OCI-M2 (cell line): ENCODE results near the gene LUZP2.
"Not testable (repeated sequence)": the region's sequence is repeated elsewhere in the genome, so short reads cannot be mapped to it uniquely, and the experiment has no call there.

Experiments
- DNase-seq: peaks from one replicate; lab custom pipeline; 2025; ENCODE audit not compliant: unreplicated experiment; lab: John Stamatoyannopoulos, UW

Gene LUZP2

DNA sequence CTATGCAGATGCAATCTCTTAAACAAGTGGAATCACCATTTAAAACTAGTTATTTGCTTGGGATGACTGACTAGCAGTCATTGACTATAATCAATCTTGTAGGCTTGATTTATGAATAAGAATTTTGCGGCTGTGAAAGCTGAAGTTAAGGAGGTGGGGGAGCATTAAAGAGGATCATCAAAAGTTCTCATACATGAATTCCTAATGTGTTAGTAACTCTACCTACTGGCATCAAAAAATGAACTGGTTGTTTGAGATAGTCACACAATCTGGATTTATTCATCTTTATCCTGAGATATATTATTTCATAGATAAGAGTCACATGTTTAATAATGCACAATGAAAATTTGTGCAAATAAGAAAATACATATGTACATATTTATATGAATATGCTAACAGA is 393.6 kb downstream of the LUZP2 start:
- DNase-seq: no peak

DNA sequence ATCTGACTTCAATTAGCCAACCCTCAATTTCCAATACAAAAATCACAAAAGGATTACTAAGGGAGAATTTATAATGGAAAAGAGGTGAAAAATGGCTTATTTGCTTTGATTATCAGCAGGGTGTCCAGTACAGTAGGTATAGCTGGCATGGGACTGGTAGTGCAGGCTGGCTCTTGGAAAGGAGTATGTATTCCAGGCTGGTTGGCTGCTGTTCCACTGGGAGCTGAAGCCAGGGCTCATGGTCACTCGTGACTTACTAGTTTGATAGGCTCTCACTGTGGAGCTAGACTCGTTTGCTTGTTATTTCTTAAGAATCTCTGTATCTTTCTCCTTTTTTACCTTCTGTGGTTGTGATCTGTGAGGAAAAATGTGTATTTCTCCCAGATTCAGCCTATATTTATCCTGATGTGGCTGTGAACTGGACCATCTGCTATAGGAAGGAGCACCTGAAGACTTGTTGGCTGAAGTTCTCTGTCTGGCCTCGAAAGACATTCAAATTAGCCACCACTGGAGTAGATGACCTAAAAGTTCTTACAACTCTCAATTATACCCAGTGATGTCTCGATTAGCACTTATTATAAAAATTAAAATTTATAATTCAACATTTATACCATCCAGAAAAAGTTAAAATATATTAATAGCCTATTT is 395.1 kb downstream of the LUZP2 start:
- DNase-seq: not testable (repeated sequence)

DNA sequence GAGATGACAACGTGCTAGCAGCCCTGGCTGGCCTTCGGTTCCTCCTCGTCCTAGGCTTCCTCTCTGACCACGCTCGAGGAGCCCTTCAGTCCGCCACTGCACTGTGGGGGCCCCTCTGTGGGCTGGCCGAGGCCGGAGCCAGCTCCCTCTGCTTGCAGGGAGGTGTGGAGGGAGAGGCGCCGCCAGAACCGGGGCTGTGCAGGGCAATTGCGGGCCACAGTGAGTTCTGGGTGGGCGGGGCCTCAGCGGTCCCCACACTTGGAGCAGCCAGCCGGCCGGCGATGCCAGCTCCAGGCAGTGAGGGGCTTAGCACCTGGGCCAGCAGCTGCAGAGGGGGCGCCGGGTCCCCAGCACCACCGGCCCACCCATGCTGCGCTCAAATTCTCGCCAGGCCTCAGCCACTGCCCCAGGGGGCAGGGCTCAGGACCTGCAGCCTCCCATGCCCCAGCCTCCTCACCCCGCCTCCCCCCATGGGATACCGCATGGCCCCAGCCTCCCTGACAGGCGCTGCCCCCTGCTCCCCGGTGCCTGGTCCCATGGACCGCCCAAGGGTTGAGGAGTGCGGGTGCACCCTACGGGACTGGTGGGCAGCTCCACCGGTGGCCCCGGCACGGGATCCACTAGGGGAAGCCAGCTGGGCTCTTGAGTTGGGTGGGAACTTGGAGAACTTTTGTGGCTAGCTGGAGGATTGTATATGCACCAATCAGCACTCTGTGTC is 399.4 kb downstream of the LUZP2 start:
- DNase-seq: no peak

DNA sequence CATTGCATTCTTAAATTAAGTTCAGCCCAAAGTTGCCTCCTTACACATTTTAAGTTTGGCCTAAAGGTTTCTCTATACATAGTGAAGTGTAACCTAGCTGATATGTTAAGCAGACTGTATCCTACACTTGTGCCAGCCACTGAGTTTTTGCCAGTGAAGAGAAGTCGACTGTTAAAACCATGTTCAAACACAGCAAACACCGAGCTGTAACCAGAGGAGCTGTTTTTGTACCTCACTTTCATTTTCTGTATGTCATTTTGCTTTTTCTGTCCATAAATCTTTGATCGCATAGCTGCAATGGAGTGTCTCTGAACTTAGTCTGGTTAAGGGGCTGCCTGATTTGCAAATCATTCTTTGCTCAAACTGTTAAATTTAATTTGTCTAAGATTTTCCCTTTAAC is 403.7 kb downstream of the LUZP2 start:
- no peak for DNase-seq

DNA sequence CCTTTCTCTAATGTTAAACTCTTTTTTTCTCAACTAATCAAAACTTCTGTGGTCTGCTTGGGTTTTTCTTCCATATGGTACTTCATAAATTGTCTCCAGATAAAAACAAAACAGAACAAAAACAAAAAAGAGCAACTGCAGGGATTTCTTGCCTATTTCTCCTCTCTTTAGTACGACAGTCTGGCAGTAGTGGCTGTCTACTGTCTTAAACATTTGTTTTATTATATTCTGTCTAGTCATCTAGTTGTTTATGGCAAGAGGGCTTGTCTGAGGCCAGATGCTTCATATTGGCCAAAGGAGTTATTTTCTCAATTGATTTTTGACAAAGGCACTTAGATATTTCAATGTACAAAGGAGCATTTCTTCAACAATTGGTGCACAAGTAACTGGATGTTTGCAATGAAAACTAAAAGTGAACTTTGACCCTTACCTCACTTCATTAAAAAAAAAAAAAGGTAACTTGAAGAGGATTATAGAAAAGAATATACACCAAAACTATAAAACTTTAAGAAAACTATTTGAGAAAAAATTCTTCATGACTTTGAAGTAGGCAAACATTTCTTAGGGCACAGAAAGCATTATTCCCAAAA is 404.2 kb downstream of the LUZP2 start:
- no peak for DNase-seq

DNA sequence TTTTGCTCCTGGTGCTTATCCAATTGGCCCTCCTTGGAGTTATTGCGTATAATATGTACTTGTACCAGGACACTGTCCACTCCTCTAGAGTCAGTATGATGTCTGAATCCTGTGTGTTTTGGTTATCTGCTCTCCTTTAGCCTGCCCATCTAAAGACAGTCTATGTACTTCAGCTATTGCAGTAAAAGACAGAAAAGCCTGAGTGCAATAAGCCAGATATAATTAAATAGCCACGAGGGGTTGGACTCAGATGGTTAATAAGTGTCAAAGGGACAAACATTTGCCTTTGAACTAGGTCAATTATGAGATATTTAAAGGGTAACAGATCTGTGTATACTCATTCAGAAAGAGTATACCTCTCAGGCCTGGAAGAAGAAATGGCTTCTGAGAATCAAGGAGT is 406.7 kb downstream of the LUZP2 start:
- no peak for DNase-seq

DNA sequence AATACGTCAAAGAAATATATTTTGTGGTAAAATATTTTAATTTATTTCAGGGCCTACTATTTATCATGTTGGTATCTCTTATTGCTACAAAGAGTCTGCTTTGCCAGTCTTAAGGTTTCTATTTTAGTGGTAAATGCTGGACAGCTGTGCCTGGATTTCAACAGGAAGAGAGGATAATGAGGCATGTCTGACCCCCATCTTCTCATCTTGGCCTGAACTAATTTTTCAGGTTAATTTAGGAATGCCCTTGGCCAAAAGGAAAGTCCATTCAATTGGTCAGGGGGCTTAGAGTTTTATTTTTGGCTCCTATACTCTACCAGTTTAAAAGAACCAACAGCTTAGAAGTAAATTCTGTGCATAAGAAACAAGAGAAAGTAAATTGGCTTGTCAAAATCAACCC is 428.2 kb downstream of the LUZP2 start:
- DNase-seq: no peak

DNA sequence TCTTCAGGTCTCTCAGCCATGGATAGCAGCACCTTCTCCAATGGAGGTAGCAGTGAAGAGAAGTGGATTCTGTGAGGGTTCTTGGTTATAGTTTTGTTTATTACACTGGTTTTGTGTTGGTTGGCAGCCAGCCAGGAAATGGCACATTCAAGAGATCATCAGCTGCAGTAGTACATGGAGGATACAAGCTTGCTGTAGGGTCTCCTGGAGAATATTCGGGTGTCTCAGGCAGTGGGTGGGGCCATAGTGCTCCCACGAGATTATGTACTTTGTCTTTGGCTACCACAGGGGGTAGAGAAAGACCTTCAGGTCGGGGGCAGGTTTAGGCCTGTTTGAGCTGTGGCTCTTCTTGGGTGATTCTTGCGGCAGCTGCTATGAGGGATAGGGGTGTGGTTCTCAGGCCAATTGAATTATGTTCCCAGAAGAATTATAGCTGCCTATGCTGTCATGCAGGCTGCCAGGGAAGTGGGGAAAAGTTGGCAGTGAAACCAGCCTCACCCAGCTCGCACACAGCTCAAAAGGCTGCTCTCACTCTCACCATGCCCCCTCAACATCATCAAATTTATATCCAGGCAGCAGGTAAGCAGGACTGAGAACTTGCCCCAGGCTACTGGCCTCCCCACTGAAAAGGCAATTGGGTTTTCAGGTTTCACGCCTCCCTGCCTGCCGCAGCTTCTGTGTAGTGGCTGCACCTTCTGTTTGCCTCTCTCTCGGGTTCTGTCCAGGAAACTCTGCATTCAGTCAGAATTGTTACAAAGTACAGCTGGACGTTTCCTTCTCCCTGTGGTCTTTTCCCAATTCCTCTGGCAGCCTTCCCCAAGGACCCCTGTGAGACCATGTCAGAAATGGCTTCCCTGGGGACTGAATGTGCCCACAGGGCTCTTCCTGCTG is 435.5 kb downstream of the LUZP2 start:
- DNase-seq: no peak

DNA sequence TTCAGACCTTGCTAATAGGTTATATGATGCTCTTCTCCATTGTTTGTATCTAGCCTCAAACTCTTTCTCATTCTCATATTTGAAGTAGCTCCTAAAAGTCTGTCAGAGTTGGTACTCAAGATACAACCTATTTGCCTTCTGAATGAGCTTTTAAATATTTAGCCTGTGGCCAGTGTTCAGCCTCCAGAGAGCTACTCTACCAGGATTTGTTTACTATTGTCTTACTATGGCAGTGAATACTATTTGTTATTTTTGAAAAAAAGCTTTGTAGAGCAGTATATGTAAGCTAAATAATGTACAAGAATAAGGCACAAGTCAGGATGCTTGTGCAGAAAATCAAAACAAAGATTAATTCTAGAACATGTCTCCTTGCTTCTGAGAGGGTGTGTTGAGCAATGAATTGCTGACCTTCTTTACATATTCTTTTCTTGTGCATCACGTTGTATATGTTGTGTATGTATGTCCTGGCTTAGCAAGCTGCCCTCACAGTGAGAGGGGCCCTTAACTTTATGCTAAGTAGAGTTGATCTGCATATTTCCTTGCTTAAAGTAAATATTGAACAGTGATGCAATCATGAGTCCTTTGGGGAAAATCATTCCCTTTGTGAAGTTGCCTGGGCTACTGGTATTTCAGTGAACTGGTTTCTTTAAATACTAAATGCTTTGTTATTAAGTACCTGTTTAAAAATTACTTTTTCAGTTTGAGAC is 438.0 kb downstream of the LUZP2 start:
- DNase-seq: no peak

DNA sequence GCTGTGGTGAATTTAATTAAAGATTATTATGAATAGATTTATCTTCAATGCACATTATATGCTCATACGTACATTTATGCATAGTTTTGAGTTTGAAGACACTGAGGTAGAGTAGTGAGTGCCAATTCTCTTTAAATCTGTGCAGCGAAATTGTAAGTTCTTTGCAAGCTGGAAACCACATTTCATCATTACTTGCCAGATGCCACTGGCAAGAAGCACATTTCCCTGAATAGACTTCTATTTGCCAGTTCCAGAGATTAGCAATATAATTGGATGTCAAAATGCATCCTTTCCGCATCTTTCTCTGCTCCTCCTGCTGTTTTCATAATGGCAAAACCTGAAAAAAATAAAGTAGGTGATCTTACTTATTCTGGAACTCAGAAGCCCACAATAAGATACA is 448.0 kb downstream of the LUZP2 start:
- DNase-seq: no peak

DNA sequence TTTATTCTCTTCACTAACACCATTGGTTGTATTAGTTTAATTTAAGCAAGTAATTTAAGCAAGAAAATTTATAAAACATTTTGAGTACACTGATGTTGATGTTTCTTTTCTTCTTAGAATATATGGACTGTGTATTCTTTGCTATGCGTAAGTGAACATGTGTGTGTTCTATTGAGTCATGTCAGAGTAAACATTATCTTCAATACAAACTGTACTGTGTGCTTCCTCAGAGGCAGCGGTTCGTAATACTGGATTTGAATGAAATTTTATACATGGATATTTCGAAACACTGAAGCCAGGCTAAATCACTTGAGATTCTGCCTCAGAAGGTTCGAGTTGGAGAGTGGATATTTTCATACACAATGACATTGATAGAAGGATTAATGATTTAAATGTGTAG is 452.6 kb downstream of the LUZP2 start:
- DNase-seq: no peak

DNA sequence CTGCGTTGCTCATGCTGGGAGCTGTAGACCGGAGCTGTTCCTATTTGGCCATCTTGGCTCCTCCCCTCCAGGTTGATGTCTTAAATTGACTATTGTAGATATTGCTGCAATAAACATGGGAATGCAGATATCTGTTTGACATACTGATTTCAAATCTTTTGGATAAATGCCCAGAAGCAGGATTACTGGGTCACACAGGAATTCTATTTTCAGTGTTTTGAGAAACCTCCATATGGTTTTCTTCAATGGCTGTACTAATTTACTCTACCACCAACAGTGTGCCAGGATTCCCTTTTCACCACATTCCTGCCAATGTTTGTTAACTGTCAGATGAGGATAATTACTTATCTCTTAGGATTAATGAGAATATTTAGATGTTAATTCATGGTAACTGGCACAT is 467.0 kb downstream of the LUZP2 start:
- no peak for DNase-seq

DNA sequence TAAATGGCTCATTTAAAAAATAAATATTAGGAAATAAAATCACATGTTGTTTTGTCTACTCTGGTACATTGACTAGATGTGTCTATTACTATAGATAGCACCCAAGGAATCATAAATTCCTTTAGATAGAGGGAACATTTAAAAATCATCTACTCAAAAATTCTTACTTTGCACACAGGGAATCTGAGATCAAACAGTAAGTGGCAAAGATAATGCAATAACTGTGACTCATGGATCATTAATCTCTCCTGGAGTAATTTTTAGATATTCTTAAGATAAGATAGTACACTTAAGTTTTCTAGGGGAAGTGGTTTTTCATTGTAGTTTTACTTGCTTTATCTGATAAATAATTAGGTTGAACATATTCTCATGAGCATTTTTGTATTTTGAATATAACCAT is 468.9 kb downstream of the LUZP2 start:
- DNase-seq: no peak

DNA sequence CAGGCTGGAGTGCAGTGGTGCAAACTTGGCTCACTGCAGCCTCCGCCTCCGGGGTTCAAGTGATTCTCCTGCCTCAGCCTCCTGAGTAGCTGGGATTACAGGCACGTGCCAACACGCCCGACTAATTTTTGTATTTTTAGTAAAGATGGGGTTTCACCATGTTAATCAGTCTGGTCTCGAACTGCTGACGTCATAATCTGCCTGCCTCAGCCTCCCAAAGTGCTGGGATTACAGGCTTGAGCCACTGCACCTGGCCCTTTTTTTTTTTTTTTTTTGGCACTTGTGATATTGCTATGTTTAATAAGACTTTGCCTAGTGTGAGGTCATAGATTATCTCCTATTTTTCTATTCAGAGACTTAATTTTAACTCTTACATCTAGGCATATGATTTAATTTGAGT is 497.1 kb downstream of the LUZP2 start:
- not testable (repeated sequence) for DNase-seq

DNA sequence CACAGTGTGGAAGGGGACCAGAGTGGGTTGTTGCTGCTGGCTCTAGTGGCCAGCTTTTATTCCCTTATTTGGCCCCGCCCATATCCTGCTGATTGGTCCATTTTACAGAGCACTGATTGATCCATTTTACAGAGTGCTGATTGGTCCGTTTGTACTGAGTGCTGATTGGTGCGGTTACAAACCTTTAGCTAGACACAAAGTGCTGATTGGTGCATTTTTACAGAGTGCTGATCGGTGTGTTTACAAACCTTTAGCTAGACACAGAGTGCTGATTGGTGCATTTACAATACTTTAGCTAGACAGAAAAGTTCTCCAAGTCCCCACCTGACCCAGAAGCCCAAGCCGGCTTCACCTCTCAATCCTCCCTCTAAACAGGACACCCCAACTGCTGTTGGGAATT is 503.1 kb downstream of the LUZP2 start:
- not testable (repeated sequence) for DNase-seq

DNA sequence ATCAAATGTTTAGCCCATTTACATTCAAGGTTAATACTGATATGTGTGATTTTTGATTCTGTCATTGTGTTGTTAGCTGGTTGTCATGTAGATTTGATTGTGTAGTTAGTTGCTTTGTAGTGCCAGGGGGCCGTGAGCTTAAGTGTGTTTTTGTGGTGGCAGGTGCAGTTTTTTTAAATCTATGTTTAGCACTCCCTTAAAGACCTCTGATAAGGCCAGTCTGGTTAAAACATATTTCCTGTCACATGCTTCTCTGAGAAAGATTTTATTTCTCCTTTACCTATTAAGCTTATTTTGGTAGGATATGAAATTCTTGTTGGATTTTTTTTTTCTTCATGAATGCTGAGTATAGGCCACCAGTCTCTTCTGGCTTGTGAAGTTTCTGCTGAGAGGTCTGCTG is 540.6 kb downstream of the LUZP2 start:
- DNase-seq: no peak

DNA sequence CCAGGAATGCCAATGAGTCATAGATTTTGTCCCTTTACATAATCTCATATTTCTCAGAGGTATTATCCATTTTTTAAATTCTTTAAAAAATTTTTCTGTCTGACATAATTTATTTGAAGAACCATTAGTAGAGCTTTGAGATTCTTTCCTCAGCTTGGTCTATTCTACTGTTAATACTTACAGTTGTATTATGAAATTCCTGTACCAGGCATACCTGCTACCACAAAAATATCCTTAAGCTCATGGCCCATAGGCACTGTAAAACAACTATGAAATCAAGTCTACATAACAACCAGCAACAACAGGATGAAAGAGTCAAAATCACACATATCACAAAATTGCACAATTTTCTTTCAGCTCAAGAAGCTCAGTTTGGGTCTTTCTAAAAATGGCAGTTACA is 541.3 kb downstream of the LUZP2 start:
- no peak for DNase-seq

DNA sequence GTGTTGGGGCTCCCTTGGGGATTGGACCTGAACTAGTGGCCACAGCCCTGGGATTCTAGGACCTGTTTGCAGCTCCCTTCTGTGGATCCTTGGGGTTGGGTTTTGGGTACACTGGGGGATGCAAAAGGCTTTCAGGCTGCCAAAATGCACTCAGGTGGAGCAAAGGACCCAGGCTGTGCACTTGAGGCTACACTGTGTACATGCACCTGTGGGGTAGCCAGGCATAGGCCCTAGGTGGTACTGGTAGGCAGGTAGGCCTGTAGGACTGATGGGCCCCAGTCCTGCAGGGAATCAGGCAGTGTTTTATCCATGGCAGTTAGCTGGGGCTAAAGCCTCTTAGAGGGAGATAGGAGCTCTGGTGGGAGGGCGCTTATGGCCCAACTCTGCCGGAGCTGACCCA is 542.3 kb downstream of the LUZP2 start:
- DNase-seq: no peak

DNA sequence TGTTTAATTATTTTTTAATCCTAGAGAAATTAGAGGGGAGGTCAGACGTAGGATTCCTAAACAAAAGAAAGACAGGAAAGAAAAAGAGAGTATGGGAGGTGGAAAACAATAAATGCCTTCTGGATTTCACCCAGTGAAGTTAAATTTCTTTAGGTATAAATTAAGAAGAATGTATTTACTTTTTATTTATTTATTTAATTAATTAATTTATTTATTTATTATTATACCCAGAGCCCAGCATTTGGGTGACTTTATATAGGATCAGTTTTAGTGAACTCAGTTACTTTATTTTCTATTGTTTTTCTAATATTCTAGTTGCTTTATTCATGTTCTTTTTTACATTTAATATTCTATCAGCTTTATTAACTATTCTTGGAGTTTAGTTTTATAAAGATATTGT is 551.8 kb downstream of the LUZP2 start:
- no peak for DNase-seq

DNA sequence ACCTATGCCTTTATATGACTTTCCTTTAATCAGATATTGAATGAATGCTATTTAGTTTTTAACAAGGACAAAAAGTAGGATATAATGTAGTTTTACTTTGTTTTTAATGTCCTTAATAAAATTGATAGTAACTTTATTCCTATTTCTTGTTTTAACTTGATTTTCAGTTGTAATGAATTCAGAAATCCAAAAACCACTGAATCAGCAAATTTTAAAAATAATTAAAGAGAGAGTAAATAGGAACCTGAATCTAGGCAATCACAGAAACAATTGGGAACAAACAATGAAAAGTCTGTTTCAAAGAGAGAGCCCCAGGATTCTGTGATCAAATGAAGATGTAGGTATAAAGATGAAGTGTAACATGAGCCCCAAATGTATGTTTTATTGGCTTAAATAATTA is 556.0 kb downstream of the LUZP2 start:
- DNase-seq: no peak

DNA sequence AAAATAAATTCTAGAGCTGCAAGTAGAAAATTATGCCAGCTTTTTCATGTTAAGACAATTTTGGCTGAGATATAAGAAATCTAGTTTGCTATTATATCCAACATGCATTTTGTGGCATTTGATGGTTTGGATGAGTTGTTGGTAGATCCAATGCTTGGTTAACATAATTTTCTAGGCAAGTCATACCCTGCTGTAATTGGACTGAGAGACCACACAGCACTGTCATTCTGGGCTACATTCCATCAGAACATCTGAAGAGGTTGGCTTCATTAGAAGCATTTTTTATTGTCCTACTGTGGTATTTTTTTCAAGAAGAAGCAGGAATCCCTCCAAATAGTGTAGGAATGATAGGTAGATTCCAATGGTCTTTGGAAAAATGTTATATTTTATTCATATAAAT is 561.0 kb downstream of the LUZP2 start:
- no peak for DNase-seq
